Stimulated activated CD4-positive, alpha-beta T cell treated with anti-CD3 and anti-CD28 coated beads, Interleukin-1b, Interleukin-23, amount 100 ng/mL, for 1 hour (primary cell): ENCODE data around the gene HSPA1B.
A peak's percentile ranks its signal among the peaks of the same experiment; 100 is the strongest.
"Not testable (repeated sequence)": the region's sequence is repeated elsewhere in the genome, so short reads cannot be mapped to it uniquely, and the experiment has no call there.

Experiments used
- DNase-seq, 2 donors: peaks; one replicate each; pipeline ENCODE4 v3.0.0-alpha.2; 2020; ENCODE audit warnings: low read depth in 2 of 2

HSPA1B gene

DNA sequence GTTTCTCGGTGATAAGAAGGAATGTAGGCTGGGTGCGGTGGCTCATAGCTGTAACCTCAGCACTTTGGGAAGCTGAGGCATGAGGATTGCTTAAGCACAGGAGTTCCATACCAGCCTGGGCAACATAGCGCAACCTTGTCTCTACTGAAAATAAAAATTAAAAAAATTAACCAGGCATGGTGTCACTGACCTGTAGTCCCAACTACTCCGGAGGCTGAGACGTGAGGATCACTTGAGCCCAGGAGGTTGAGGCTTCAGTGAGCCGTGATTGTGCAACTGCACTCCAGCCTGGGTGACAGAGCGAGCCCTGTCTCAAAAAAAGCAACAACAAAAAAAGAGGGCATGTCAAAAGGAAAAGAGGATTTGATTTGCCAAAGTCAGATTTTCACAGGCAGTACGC, 31.2 kb downstream of the HSPA1B start:
- no peak for DNase-seq

DNA sequence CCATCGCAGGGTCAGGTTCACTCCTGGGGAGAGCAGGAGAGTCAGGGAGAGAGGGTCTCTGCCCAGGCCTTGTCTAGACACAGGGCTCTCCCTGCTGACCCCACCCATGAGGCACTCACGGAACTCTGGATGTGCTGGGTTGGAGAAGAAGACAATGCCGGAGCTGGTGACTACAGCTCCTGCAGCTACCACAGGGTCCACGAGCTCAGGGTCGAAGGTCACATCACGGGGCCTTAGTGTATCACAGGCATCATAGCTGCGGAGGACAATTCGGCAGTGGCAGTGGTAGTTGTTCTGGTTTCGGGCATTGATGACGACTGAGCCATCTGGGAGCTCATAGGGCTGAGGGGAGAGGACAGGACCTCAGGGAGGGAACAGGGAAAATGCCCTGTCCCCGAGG, 32.4 kb downstream of the HSPA1B start:
- DNase-seq, result no peak

DNA sequence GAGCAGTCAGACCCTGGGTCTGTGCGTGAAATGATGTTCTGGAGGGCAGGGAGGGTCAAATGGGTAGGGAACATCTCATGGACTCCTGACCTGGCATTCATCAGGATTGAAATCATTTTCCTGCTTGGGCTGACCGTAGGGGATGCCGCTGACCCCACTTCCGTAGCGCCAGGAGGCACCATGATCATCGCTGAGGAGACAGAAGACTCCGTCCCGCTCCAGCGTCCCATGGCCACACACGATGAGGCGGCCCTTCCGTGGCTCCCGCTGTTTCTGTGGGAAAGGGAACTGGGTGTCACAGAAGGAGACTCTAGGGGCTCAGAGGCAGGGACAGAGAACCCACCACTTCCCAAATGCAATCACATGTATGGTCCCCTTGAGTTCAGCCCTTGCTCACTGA, 32.8 kb downstream of the HSPA1B start:
- no peak for DNase-seq

DNA sequence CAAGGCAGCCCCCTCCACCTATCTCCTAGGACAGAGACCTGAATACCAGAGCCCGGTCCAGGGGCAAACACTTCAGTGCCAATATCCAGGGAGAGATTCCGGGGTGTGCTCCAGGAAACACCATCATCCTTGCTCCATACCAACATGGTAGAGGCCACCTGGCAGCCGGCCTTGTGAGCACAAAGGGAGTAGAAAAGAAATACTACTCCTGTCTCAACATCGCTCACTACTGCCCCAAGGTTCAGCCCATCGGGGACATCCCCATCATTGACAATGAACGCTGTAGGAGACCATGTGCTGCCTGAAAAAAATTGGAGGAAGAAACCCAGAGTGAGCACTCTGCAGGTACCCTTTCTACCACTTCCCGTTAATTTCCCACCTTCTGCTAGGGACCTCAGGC, 33.6 kb downstream of the HSPA1B start:
- DNase-seq, result no peak

DNA sequence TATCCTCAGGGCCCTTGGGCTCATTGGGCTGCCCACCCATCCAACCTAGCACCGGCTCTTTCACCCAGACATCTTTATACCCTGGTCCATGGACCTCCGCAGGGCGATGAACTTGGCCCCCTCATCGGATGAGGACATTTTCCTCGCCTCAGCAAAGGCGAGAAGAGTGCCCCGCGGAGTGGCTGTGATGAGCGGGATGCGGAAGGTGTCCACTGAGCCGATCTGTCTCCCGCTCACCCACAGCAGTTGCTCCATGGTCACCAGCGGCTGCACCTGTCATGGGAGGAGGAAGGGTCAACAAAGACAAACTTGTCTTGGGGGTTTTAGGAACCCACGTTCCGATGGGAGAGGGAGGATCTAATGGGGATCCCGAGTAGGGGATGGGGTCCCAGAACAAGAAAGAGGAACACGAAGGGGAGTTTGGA, 34.4 kb downstream of the HSPA1B start:
- DNase-seq, result no peak

DNA sequence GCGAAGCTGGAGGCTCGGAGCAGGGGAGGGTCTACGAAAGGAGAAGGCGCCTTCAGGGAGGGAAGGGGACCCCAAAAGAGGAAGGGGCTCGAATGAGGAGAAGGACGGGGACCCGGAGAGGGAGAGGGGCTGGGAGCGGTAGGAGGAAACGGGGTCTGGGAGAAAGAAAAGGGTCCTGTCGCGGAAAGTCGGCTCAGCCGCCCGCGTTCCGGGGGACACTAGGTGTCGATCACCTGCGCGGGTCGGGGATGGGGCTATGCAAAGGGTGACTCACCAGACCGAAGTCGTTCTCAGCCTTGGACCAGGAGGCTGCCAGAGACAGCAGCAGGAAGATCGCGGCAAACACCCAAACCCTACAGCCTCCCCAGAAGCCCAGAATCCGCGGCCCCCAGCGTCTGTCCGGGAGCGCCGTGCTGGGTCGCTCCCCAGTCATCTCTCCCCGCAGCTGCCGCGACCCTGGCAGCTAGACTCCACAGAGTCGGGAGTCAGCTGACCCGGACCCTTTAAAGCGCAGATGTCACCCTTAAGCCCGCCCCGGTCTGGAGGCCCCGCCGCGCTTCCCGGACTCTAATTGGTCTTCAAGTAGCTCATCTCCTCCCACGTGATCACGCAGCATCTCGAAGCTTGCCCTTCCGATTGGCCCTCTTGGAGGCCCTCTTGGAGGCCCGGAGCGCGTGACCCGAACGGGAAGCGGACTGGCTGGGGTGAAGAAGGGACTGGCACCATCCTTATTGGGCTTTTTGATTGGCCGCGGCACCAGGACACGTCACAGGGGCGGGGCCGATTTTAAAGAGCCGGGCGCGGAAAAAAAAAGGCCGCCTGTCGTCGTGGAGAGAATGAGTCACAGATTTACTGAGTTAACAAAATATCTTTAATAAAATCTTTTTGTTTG, 35.1 kb downstream of the HSPA1B start, which contains the start of gene NEU1:
Gene NEU1, minus strand, starts transcription at position 478 of the 892 bp plus-strand sequence. Its CDS starts 45 bp downstream, at position 433.
- DNase-seq, result peak; percentile 96 to 99

DNA sequence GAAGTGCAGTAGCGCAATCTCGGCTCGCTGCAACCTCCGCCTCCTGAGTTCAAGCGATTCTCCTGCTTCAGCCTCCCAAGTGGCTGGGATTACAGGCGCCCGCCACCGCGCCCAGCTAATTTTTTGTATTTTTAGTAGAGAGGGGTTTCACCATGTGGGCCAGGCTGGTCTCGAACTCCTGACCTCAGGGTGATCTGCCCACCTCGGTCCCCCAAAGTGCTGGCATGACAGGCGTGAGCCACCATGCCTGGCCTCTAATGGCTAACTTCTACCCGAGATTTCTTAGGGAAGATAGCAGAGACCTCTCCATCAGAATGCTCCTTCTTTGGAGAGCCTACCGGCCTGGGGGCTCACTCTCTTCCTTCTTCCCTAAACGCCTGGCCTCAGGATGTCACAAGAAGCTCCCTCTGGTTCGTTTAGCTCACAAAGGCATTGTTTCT, 36.6 kb downstream of the HSPA1B start:
- not testable (repeated sequence) for DNase-seq

DNA sequence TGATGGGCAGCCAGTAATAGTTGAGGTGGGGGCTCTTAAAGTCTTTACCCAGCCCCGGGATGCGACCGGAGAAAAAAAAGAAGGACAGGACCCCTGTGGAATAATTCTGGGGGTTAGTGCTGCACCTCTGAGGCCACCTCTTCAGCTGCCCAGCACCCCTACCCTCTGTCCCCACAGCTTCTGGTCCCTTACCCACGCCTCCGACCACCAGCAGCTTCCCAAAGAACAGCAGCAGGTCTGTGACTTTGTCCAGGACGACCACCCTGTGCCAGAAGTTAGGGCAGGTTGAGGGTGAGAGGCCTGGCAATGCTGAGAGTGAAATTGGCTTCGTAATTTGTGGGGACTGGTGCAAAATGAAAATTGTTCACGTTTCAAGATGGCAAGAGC, 37.3 kb downstream of the HSPA1B start:
- no peak for DNase-seq

DNA sequence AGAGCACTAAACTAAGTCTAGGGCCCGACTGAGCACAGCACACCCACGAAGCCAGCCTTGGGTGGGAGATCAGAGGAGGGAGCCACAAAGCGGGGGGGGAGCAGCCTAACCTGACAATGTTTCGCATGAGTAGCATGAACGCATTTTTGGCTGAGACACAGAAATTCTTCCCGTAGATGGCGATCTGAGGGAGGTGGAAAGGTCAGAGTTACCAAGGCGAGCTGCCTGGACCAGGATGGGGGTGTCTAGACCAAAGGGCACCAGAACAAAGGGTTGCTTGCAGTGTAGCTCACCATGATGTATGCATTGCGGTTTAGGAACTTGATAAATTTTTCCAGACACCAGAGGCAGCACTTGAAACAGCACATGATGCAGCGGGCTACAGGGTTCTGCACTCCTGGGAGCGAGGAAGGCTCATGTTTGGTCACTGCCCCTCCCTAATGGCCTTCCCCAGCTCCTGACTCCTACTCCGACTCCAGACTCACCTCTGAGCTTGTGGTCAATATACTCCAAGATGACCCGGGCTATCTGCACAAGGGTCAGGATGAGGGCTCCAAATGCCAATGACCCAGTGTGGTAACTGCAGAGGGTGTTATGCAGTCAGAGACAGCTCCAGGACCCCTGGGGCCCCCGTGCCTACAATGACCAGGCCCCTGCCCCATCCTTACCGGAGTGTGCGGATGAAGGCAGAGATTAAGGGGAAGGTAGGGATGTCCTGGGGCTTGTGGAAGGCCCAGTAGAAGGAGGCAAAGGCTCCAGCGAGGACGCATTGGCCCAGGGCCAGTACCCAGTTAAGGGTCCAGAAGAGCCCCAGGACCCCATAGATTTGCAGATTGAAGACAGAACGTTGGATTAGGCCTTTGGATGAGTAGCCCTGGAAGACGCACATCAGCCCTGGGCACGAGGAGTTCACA, 37.9 kb downstream of the HSPA1B start:
- no peak for DNase-seq

DNA sequence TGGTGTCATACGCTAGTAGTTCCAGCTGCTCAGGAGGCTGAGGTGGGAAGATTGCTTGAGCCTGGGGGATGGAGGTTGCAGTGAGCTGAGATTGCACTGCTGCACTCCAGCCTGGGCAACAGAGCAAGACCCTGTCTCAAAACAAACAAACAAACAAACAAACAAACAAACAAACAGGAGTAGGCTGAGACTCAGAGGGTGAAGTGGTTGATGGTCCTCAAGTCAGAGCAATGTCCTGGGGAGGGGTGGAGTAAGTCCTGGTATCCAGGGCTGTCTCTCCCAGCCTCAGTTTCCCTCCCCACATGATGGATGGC, 41.1 kb downstream of the HSPA1B start:
- not testable (repeated sequence) for DNase-seq

DNA sequence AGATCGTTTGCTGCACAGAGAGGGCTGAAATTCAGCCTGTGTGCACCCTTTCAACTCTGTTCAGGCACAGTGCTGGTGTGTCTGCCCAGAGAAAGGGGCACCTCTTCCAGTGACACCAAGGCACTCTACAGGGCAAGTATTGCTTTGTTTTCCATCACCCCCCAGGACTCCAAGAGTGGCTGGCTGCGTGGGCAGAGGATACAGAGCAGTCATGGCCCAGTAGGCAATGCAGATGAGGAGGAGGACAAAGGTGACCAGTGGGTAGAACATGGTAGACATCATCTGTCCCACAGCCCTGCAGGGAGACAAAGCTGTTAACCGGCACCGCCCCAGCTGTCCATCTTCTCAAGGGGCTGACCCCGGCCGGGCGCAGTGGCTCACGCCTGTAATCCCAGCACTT, 41.8 kb downstream of the HSPA1B start:
- DNase-seq, result no peak

DNA sequence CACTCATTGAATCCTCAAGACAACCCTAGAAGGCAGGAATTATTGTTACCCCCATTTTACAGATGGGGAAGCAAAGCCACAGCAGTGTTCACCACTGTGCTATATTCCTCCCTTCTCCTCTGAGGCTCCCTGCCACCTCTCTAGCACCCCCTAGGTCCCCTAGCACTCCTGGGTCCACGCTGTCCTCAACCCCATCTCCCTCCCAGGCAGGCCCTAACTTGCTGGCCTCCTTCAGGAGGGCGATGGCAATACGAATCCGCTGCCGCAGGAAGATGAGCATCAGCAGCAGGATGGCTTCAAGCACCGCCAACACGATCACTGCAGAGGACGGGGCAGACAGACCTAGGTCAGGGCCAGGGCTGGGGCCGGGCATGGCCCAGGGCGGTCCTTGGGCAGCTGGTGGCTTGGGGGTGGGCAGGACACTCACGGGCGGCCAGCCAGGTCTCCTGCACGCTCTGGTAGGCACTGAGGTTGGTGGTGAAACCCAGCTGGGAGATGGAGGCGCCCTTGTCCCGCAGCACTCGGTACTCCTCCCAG, 42.9 kb downstream of the HSPA1B start:
- DNase-seq, result no peak

DNA sequence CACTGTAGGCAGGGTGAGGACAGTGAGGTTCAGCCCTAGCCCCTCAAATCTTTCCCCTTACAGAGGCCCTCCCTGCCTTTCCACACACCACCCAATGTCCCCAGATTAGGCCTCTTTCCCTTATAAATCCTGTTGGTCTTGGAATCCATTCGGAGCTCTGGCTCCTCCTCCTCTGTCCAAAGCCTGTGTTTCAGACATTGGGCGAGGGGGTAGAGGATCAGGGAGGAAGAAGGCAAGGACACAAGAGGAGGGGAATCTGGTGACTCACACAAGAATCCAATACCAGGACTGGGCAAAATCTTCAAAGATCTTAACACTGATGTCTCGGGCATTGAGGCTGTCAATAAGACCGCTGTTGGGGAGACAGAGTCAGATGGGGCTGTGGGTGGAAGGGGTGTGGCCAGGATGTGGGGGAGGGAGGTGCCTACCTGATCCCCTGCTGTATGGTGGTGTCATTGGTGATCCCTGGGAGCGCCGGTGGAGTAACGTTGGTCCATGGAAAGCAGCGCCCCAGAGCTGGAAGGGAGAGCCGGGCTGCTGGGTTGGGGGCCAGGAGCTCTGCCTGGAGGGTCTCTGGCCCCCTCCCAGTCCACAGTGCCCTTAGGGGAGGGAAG, 43.6 kb downstream of the HSPA1B start:
- no peak for DNase-seq

DNA sequence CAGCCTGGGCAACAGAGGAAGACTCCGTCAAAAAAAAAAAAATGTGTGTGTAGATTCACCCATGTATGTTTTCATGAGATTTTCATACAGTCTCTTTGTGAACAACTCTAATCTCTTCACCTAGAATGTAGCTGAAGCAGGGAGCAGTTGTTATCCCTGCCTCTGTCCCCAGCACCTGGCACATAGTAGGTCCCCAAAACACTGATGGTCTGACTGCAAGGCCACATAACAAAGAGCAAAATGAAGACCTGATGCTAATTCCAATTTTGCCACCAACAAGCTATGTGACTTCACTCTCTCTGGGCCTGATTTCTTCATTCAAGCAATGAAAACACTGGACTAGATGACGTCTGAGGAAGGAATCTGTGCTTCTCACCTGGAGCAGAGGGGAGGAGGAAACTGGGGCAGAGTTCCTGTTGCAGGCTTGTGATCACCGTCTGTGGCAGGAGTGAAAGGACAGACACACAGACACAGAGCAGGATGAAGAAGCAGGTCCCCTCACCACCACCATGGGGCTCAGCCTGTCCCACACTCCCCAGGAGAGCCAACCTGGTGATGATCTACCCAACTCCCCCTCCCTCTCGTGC, 46.6 kb downstream of the HSPA1B start:
- no peak for DNase-seq

DNA sequence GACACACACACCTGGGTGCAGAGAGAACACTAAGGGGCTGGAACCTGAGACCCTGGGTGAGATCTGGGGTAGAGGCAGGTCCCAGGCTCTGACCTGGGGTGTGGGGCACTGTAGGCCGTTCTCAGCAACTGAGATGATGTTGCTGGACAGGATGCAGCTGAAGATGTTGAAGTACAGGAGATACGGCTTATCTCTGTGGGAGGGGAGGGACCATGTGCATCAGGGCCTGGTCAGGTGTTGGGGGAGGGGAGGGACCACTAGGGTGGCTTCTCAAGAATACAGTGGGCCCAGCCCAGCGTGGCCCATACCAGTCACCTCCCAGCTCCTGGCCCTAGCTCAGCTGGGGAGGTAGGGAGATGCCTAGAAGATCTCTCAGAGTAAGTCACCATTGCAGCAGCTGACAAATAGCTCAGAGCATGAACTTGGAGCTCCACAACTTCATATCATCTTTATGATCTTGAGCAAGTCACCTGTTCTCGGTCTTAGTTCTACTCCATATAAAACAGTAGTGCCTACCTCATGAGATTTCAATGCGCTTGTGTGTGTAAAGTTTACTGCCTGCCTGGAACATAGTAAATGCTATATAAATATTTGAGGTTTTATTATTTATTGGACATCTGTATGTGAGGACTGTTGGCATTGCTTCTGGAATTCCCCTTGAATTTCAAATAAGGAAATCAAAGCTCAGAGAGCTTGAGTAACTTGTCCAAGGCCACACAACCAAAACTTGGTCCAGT, 47.5 kb downstream of the HSPA1B start:
- DNase-seq, result no peak

DNA sequence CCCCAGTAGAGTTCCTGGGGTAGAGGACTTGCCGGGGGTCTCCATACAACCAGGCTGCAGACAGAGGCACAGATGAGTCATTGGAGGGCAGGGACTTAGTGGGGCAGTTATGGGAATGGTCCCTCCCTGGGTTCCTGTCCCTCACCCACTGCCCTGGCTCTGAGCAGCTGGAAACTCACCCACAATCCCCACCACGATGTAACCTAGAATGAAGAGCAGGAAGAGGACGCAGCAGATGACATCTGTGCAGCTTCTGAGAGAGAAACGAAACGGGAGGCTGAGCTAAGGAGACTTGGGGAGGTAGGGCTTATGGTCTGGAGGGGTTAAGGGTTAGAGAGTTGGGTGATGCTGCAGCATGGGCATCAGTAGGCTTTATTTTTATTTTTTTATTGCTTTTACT, 48.3 kb downstream of the HSPA1B start:
- no peak for DNase-seq

DNA sequence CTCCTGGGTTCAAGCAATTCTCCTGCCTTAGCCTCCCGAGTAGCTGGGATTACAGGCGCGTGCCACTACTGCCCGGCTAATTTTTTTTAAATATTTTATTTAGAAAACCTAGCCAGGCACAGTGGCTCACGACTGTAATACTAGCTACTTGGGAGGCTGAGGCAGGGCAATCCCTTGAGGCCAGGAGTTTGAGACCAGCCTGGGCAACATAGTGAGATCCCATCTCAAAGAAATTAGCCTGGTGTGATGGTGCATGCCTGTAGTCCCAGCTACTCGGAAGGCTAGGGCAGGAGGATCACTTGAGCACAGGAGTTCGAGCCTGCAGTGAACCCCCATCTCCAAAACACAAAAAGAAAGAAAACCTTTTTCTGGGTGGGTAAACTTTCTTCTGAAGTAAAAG, 48.8 kb downstream of the HSPA1B start:
- no peak for DNase-seq

DNA sequence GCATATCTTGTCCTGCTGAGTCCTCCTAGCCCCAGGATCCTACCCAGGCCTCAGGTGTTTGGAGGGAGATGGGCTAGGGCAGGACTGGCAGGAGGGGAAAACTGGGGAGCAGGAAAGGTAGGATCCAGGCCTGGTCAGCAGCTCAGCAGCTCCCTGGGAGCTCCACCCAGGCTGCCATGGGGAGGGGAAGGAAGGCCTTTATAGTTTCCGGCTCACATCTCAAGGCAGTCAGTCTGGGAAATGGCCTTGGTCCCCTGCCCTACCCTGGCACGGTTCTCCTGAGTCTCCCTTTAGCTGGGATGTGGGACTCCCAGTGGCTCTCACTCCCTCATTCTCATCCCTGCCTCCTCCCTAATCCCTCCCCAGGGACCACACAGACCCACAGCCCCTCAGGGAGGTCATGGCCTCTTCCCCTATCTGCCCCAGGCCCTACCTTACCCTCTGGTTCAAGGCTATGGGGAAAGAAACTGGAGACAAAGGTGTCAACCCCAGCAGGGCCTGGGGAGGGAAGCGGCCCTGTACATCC, 49.6 kb downstream of the HSPA1B start:
- no peak for DNase-seq

DNA sequence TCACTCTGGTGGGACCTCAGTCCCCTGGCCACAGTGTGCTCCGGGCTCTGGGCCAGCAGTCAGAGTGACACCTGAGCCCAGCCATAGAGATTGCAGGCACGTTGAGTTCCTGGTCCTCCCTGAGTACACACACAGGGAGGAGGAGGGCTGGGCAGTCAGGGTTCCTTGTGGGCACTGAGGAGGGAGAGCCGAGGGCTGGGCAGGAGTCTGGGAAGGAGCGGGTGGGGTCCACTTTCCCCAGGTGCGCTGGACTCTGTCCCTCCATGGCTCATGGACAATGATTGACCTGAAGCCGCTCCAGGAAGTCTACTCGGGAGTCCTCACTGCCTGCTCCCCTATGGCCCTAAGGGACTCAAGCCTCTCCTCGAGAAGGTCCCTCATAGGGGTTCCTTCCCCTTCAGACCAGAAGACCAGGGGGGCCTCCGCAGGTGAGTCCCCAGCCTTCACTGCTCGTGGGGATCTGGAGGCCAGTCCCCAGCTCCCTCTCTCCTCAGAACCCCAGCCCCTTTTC, 50.2 kb downstream of the HSPA1B start:
- DNase-seq, result no peak

DNA sequence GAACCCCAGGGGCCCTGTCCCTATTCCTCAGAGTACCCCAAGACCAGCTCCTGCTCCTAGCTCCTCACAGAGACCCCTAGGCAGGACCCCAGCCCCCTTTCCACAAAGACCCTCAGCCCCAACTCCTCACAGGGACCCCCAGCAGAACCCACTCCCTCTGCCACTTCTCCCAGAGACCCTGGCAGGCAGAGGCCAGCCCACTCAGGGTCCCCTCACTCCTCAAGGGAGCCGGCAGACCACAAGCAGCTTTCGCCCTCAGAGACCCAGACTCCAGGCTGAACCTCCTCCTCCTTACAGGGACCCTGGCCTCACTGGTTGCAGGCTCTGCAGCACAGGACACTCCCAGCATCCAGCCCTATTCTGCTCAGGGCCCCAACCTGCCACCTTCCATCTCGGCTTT, 50.7 kb downstream of the HSPA1B start:
- no peak for DNase-seq
